ENCODE measurements around the gene TMEM178B. TPM values are rescaled to one million over a fixed set of nuclear protein-coding genes. Genes with fewer than 3 reads are reported as not detected.

TMEM178B gene
- total RNA-seq, 4 donors from 2014 or later: 0.42 to 2.5 (median 0.92) TPM

DNA sequence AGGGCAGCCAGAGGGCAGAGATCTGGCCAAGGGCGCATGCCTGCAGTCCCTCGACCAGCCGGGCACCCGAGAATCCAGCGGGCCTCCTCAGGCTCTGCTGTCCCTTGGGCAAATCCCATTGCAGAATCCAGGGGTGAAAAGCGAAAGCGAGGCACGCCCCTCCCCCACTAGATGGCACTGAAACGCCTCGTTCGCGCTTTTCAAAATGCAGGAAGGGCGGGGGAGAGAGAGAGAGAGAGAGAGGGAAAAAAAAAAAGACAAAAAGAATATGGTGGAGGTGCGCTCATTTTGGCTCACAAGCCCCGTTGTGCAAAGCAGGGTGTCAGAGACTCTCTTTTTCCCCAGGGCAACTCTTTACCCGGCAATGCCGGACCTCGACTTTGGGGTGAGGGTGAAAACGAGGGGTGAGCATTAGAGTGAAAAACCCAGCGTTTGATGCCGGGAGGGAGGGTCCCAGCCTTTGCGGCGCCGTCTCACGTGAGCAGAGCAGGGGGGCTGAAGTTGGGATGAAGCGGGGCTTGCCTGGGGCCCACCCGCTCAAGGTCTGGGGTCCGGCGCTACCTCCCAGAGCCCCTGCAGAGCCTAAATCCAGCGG, 2.5 kb upstream of the TMEM178B start:
- Histone ChIP-seq H3K4me3 (peak overlapping the region; percentile 59 to 68 (median 62)), H3K27me3 (peaks cover 0 to 71% (median 16%) of the 10 kb centered on the region in 4 donors), H3K36me3 (no peaks in the 10 kb centered on the region), H3K9me3 (no peaks in the 10 kb centered on the region), H3K4me1 (peaks cover 21 to 46% (median 43%) of the 10 kb centered on the region in 4 donors), H3K27ac (replicated peaks in 1 of 4) (peak overlapping the region in 2 of 4 donors; percentile 30 to 78)
- no peak for TF ChIP-seq POLR2AphosphoS5 (IDR thresholded peaks at IDR 0.05)
- TF ChIP-seq, protein P1, sequence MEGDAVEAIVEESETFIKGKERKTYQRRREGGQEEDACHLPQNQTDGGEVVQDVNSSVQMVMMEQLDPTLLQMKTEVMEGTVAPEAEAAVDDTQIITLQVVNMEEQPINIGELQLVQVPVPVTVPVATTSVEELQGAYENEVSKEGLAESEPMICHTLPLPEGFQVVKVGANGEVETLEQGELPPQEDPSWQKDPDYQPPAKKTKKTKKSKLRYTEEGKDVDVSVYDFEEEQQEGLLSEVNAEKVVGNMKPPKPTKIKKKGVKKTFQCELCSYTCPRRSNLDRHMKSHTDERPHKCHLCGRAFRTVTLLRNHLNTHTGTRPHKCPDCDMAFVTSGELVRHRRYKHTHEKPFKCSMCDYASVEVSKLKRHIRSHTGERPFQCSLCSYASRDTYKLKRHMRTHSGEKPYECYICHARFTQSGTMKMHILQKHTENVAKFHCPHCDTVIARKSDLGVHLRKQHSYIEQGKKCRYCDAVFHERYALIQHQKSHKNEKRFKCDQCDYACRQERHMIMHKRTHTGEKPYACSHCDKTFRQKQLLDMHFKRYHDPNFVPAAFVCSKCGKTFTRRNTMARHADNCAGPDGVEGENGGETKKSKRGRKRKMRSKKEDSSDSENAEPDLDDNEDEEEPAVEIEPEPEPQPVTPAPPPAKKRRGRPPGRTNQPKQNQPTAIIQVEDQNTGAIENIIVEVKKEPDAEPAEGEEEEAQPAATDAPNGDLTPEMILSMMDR (IDR thresholded peaks at IDR 0.05): peak in 1 of 3 experiments; percentile 10
- TF ChIP-seq EP300 (IDR thresholded peaks at IDR 0.05): no peak
- TF ChIP-seq POLR2A (IDR thresholded peaks at IDR 0.05; ENCODE audit: low read depth): no peak
- no peak for DNase-seq (ENCODE audit: extremely low spot score)
- intact Hi-C loops (cut with DNase I): loop anchor here (10.0 kb wide), 1 partner anchor 463 kb away; no protein-coding TSS in a partner anchor
- WGBS: 1% methylated on average over 30 of the region's 30 CpGs

DNA sequence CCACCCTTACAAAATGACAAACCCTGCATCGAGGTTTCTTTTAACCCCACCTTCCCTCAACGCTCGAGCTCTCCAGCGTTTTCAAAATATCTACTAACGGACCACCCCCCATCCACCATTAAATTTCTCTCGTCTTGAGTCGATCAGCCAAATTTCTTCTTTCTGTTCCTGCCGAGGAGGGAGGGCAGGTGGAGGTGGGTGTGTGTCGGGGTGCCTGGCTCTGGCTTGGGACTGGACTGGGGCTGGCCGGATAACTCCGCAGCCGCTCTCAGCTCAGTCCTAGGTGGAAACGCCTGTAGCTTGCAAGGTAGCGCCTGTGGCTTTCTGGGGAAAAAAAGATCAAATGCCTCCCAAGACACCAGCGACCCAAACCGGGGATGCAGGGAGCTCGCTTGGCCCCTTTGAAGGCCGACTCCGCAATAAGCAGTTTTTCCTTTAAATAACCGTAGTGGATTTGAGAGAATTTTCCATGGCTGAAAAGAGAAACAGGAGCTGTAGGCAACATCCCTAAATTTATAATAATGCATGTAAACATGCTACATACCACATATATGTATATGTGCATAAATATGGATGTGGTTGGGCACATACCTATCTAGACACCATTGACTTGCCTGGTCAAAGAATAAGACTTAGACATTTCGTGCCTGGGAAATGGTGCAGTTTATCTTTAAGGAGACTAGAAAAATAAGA, 1.9 kb upstream of the TMEM178B start:
- intact Hi-C loops (cut with DNase I): loop anchor here (10.0 kb wide), 1 partner anchor 463 kb away; no protein-coding TSS in a partner anchor
- peaks cover 0 to 75% (median 16%) of the 10 kb centered on the region in 4 donors for H3K27me3 ChIP-seq
- 3% methylated on average over 21 of the region's 21 CpGs for WGBS
- DNase-seq (ENCODE audit: extremely low spot score): no peak
- H3K9me3 ChIP-seq: no peaks in the 10 kb centered on the region
- H3K4me1 ChIP-seq: peaks cover 21 to 46% (median 43%) of the 10 kb centered on the region in 4 donors
- peak overlapping the region in 2 of 4 donors; percentile 30 to 78 for H3K27ac ChIP-seq (replicated peaks in 1 of 4)
- peak overlapping the region; percentile 59 to 68 (median 62) for H3K4me3 ChIP-seq
- TF ChIP-seq EP300 (IDR thresholded peaks at IDR 0.05) (no peak), POLR2AphosphoS5 (IDR thresholded peaks at IDR 0.05) (no peak), POLR2A (IDR thresholded peaks at IDR 0.05; ENCODE audit: low read depth) (no peak)
- TF ChIP-seq, protein P1 (IDR thresholded peaks at IDR 0.05): no peak
- H3K36me3 ChIP-seq: no peaks in the 10 kb centered on the region

DNA sequence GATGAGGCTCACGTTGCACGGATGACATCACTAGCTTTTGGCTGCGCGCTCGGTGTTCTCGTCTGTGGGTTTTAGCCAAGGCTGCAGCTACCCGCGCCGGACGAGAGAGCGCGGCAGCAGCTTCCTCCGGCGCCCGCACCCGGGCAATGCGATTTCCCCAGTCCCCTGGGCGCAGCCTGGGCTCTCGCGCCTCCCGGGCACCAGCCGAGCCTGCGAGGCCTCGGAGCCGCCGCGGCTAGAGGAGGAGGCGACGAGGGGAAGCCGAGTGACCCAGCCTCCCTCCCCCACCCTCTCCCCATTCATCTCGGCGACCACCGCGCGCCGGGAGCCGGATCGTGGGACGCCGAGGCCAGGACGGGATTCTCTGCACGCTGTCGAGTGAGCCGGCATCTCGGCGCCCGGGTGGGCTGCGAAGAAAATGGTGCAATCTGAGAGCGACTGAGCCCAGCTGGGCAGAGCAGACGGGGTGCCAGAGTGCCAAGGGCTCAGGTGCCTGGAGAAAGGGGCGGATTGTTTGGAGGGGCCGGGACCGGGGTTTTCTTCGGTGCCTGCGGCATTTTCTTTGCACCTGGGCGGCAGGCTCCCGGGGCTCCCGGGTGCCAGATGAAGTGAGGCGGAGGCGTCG, 1.2 kb upstream of the TMEM178B start:
- H3K36me3 ChIP-seq: no peaks in the 10 kb centered on the region
- H3K27me3 ChIP-seq: peaks cover 0 to 72% (median 16%) of the 10 kb centered on the region in 4 donors
- DNase-seq (ENCODE audit: extremely low spot score): no peak
- peaks cover 21 to 46% (median 43%) of the 10 kb centered on the region in 4 donors for H3K4me1 ChIP-seq
- 0% methylated on average over 7 of the region's 61 CpGs for WGBS
- no peaks in the 10 kb centered on the region for H3K9me3 ChIP-seq
- H3K27ac ChIP-seq (replicated peaks in 1 of 4): peak overlapping the region in 3 of 4 donors; percentile 51 to 78 (median 53)
- no peak for TF ChIP-seq POLR2A (IDR thresholded peaks at IDR 0.05; ENCODE audit: low read depth)
- TF ChIP-seq EP300 (IDR thresholded peaks at IDR 0.05): no peak
- TF ChIP-seq, protein P1 (IDR thresholded peaks at IDR 0.05): no peak
- TF ChIP-seq POLR2AphosphoS5 (IDR thresholded peaks at IDR 0.05): peak in 1 of 2 donors; percentile 57
- peak overlapping the region; percentile 59 to 68 (median 62) for H3K4me3 ChIP-seq
- intact Hi-C loops (cut with DNase I): loop anchor here (10.0 kb wide), 1 partner anchor 462 kb away; no protein-coding TSS in a partner anchor

DNA sequence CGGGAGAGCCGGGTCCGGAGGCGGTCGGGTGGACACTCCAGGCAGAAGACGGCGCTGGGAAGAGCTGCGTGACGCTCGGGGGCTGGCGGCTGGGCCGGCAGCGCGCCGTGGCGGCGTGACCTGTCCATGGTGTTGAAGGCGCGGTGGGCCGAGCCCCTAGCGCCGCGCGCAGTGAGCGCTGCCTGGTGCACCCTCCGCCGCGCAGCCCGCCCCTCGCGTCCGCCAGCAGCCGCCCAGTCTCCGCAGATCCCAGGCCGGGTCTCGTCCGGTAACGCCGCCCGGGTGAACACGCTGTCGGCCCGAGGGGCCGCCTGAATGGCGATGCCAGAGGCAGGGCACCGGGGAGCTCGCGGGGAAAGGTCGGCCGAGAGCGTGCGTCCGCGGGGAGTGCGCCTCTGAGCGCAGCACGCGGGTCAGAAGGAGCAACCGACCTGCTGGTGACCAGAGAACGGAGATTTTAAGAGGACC, 657 bp upstream of the TMEM178B start:
- H3K36me3 ChIP-seq: no peaks in the 10 kb centered on the region
- intact Hi-C loops (cut with DNase I): loop anchor here (10.0 kb wide), 1 partner anchor 462 kb away; no protein-coding TSS in a partner anchor
- 0% methylated on average over 6 of the region's 60 CpGs for WGBS
- H3K4me3 ChIP-seq: peak overlapping the region; percentile 59 to 68 (median 62)
- no peak for DNase-seq (ENCODE audit: extremely low spot score)
- H3K27me3 ChIP-seq: peaks cover 0 to 67% (median 16%) of the 10 kb centered on the region in 4 donors
- H3K4me1 ChIP-seq: peaks cover 21 to 46% (median 43%) of the 10 kb centered on the region in 4 donors
- peak overlapping the region in 3 of 4 donors; percentile 51 to 78 (median 53) for H3K27ac ChIP-seq (replicated peaks in 1 of 4)
- H3K9me3 ChIP-seq: no peaks in the 10 kb centered on the region
- TF ChIP-seq EP300 (IDR thresholded peaks at IDR 0.05) (no peak), POLR2A (IDR thresholded peaks at IDR 0.05; ENCODE audit: low read depth) (no peak), POLR2AphosphoS5 (IDR thresholded peaks at IDR 0.05) (no peak)
- TF ChIP-seq, protein P1 (IDR thresholded peaks at IDR 0.05): no peak

Measured in esophagus muscularis mucosa (tissue), 4 donors.